AML-193 (cell line): ENCODE measurements around the gene FARSB.
"Not testable (repeated sequence)": the region's sequence is repeated elsewhere in the genome, so short reads cannot be mapped to it uniquely, and the experiment has no call there.

Experiments used
- DNase-seq, 2 experiments: peaks; one replicate each; lab custom pipeline; 2025; lab: John Stamatoyannopoulos, UW

The FARSB gene

DNA sequence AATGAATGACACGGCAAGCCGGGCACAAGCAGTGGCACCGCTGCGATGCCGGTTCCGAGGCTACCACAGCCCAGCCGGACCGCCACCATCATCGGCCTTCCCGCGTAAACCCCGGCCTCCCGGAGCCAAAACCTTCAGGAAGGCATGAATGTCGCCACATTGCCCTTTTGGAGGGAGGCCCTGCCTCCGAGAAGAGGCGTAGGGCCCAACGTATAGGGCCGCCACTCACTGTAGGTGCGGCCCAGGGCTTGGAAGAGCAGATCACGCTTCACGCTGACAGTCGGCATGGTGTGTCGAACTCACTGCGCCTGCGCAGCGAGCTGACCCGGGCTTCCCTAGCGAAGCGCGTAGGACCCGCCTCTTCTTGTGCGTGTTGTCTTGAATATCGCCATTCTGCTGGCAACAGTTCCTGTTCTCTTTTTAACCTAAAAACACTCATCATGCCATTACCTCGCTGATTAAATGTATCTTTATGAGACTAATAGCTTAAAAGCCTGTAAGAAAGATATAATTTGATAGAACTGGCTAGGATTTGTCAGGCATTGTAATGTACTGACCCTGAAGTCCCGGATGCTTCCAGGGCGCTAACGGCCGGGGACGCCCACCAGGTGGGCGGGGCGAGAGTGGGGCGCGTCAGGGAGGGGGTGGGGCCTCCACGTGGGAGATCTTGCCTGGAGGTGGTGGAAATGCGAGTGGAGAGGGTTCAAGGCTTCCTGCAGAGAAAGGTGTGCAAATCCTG is at the start of gene FARSB:
Gene FARSB (minus strand): TSS at position 306 of the 739 bp plus-strand sequence. CDS start 19 bp downstream, at position 287.
- peak; percentile 84 to 89 for DNase-seq

DNA sequence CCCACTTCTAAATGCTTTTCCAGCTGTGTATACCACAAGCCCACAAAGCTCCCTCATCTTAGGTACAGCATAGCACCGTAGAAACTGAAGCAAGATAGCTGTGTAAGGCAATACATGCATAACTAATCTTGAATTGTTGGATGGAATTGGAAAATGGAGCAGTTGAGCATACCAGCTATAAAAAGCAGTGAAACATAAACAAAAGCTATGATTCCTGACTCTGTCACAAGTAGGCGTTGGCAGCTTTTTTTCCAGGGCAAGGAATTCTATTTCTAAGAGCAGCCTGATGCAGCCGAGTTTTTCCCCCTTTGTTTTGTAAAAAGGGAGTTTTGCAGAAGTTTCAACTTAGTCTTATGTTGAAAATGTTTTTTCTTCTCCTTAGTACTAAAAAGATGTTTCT is 48.0 kb upstream of the FARSB start:
- DNase-seq = no peak

DNA sequence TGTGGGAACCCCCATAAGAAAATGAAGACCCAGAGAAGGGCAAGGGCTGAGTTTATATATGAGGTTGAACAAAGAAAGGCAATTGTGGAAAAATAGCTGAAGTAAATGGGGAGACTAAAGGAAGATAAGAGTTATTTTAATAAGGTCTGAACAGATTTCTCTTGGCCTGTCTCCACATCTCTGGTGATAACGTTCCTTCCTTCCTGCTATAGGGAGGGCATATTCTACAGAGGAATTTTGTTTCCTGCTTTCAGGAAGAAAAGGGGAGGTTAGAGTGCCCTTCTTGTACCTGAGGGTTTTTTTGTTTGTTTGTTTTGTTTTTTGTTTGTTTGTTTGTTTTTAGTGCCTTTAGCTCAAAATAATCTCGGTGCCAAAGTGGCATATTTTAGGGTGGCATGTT is 47.2 kb upstream of the FARSB start:
- no peak for DNase-seq

DNA sequence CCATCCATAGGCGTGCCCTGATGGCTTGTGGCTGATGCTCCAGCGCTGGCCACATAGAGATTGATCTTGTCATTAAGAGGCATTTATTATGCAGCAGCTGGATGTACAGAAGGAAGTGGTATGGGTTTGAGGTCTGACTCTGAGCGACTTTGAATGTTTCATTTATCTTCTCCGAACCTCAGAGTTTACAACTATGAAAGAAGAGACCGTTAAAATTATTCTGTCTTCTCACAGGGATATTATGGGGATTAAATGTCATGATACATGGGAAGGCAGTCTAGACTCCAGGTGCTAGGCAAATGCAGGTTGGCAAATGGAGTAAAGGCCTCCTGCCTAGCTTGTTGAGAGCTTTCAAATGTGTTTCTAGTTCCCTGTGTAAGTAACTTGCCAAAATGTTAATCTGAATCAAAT is 45.8 kb upstream of the FARSB start:
- no peak for DNase-seq

DNA sequence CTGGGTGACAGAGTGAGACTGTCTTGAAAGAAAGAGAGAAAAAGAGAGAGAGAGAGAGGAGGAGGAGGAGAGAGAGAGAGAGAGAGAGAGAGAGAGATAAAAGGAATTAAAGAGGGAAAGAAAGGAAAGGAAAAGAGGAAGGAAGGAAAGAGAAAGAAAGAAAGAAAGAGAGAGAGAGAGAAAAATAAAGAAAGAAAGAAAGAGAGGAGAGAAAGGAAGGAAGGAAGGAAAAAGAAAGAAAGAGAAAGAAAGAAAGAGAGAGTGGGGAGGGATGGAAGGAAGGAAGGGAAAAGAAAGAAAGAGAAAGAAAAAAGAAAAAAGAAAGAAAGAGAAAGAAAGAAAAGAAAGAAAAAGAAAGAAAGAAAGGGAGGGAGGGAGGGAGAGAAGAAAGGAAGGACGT is 45.3 kb upstream of the FARSB start:
- no peak for DNase-seq

DNA sequence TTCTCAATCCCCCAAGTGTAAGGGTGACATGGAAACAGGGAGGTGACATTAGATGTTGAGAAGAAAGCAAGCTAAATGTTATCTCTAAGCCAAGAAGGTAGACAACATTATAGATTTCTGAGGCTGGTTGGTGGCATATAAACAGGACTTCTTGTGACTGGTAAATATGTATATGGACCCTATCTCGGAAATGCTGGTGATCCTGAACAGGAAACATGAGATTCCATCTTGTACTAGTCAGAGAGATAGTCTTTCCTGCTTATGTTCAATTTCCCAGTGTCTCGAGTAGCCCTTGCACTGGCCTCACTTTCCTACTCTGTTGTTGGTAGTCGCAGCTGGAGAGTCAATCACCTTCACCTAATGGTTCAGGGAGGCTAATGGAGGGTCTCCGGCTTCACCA is 42.4 kb upstream of the FARSB start:
- DNase-seq = no peak

DNA sequence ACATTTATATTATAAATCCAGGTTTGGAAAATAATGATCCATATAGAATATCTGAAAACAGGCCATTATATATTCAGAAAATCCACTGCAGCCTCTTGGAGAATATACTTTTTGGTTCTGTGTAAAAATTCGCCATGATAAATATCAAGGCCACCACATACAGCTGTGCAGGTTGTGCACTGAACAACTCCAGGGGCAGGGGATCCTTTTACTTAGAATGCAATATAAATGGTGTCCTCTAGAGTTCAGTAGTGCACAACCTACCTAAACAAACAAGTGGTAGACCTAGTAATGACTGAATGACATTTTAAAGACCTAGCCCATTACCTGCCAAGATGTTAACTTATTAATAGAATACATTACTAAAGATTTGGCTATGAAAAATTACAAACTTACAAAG is 37.9 kb upstream of the FARSB start:
- peak in 1 of 2 experiments; percentile 14 for DNase-seq

DNA sequence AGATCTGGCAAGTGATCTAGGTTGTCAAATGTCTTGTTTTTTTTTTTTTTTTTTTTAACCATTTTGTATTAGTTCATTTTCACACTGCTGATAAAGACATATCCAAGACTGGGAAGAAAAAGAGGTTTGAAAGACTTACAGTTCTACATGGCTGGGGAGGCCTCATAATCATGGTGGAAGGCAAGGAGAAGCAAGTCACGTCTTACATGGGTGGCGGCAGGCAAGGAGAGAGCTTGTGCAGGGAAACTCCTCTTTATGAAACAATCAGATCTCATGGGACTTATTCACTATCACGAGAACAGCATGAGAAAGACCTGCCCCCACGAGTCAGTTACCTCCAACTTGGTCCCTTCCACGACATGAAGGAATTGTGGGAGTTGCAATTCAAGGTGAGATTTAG is 37.5 kb upstream of the FARSB start:
- not testable (repeated sequence) for DNase-seq

DNA sequence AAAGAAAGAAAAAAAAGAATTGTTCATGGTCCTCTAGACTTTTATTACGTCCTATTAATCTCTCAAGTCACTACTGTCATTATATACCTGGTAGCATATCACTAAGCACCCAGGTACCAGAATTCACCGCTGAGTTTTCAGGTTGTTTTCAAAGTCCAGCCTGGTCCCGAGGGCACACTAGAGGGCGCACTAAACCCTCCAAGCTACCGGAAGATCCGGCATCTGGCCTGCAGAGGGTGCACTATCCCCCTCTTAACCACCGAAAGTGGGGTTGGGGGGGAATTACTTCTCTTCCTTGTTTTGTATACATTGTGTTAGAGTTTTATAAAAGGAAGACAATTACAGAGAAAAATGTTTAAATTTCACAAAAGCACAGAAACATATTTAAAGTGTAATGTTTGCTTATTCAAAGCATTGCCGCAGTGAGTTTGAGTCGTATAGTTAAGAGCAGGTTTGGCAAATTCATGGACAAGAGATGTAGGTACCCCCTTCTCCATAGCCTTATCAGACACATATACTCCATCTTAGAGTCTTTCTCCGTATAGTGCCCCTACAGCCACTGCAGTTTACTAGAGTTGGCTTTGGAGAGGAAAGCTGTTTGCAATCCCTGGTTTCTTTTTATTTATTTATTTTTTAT is 34.8 kb upstream of the FARSB start:
- DNase-seq = peak; percentile 58 to 71

DNA sequence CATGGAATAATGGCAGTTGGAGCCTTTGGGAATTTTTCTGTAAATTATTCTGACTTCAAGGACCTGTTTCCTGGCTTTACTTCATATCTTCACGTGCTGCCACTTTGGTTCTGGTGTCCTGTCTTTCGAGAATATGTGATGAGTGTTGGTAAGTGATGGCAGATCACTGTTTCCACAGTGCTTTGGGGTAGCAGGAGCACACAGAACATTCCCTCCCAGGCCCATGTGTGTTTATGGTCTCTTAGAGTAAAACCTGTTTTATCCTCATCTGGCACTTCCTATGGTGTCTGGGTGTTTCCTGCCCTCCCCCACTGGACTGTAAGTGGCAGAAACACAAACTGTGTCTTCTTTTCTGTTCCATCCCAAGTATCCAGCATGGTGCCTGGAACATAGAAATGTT is 33.4 kb upstream of the FARSB start:
- no peak for DNase-seq

DNA sequence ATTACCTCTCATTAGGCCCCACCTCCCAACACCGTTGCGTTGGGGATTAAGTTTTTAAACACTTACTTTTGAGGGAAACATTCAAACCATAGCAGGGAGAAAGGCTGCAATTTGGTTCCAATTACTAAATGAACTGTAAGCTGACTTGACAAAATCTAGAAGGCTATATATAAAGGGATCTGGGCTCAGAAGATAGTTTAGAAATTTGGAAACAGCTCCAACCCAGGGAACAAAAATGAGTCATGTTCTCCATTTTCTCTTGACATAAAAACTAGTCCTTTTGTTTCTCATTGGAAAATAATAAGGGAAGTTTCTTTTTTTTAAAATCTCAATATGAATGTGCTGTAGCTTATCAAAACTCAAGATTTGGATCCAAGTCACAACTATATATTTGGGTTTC is 33.0 kb upstream of the FARSB start:
- no peak for DNase-seq

DNA sequence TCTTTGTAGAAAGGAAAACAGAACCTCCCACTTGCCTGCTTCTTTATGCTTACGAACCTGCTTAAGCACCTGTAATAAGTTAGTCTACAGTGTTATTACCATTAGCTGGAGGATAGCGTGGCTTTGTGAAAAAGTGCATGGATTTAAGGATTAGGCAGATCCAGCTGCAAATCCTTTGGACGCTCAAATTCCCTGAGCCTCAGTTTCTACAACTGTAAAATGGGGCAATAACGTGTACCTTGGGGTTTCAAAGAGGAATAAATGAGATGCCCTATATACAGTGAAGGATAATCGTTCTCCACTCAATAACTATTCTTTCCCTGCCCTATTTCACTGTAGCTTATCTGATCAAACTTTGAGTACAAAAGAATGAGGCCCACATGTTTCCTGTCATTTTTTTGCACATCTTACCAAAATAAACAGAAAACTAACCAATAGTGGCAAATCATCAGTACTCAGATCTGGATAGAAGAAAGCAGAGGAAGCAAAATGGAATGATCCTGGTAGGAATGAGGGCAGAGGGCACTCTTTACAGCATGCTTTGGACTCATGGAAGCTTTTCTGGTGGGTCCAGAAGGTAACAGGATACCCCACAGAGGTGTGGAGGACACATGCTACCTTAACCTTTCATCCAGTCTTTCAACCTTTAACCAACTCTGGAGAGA is 30.3 kb upstream of the FARSB start:
- DNase-seq = no peak

DNA sequence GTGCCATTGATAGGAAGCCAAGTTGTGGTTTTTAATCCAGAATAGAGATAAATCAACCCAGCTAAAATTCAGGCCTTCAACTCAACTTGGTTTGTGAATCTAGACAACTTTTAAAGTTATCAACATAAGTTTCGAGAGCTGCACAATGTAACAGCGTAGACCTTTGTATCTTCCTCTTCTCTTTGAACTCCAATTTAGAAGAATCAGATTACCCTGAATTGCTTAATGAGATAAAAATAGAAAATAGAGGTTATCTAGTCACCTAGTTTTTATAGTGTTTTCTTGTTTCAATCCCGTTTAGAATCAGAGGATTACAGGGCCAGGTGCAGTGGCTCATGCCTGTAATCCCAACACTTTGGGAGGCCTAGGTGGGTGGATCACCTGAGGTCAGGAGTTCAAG is 27.9 kb upstream of the FARSB start:
- no peak for DNase-seq

DNA sequence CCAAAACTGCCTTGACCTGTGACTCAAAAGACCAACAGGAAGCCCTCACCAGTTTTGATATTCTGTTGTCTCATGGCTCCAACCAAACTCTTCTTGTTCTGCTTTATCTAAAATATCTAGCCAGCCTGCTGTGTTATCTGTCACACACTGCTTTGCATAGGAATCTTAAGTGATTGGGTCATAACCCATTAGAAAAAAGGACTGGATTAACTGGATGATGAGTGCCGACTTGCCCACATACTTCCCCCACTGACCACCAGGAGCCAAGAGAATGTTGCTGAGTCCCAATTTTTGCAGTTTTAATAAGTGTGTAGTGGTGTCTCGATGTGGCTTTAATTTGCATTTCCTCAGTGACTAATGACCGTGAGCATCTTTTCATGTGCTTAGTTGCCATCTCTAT is 22.1 kb upstream of the FARSB start:
- DNase-seq = no peak

DNA sequence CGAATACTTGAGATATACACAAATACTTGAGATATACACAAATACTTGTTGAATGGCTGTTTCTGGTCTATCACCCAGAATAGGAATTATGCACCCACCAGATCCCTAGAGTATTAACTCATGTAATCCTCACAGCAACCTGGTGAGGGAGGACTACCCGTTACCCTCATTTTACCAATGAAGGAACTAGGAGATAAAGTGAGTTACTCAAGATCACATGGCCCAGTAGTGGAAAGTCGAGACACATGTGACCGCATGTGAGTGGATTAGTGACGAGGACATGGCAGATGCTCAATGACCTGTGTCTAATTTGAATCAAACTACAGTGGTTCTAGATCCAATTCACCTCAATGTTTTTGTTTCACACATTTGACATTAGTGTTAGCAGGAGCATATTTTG is 18.0 kb upstream of the FARSB start:
- no peak for DNase-seq

DNA sequence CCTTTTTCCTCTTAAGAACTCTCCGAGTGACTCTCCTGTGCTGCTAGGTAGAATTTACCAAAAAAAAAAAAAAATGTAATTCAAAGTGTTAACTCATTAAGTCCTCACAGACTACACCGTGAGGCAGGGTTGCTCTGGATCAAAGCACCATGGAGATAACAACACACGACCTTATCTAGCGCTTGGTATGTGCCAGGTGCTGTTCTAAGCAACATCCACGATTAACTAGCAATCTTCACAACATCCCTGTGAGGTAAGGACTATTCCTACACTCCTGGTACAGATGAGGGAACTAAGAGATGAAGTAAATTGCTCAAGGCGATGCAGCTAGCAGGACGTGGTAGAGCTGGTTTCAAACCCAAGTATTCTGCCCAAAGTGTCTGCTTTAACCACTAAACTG is 17.4 kb upstream of the FARSB start:
- DNase-seq = no peak

DNA sequence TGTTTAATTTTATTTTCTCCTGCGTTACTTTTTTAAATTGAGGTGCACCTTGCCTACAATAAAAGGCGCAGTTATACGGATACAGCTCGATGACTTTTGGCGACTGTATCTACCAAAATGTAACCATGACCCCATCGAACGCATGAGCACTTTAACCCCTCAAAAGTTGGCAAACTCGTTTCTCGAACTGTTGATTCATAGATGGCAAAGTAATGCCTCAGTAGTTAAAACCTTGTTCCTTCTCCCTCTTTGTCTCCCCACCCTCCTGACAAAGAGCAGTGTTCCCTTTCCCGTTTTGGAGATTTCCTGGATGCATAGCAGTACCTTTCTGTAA is 16.1 kb upstream of the FARSB start:
- DNase-seq = no peak

DNA sequence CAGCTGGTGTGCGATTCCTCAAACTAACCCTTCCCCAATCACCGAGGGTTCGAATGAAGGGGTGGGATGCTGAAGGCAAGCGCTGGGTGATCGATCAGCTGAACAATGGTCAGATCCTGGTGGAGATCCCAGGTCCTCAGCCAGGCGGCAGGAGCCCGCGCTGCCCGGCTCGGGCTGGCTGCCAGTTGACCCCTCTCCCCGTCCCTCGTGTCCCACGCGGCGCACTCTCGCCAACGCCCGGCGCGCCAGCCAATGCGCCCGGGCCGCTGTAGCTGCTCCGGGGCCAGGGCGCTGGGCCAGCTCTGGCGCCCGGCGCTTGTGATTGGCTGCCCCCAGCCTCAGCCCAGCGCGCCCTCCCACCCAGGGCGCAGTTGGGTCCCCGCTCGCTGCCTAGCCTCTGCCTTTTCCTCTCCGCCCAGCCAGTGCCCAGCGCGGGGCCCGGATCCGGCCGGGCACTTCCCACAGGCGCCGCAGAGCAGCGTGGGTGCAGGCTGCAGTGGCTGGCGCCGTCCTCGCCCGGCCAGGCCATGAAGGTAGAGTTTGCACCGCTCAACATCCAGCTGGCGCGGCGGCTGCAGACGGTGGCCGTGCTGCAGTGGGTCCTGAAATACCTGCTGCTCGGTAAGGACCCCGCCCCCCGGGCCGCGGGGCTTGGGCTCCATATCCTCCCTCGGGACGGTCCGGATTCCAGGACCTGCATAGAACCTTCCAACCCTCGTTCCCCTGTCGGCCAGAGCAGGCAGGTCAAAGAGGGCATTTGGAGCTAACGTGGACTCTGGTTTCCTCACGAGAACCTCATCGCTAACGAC is 15.6 kb upstream of the FARSB start, which contains the start of gene MOGAT1:
Gene MOGAT1 (plus strand): TSS at position 400 of the 809 bp plus-strand sequence. CDS start 128 bp downstream, at position 528.
- no peak for DNase-seq

DNA sequence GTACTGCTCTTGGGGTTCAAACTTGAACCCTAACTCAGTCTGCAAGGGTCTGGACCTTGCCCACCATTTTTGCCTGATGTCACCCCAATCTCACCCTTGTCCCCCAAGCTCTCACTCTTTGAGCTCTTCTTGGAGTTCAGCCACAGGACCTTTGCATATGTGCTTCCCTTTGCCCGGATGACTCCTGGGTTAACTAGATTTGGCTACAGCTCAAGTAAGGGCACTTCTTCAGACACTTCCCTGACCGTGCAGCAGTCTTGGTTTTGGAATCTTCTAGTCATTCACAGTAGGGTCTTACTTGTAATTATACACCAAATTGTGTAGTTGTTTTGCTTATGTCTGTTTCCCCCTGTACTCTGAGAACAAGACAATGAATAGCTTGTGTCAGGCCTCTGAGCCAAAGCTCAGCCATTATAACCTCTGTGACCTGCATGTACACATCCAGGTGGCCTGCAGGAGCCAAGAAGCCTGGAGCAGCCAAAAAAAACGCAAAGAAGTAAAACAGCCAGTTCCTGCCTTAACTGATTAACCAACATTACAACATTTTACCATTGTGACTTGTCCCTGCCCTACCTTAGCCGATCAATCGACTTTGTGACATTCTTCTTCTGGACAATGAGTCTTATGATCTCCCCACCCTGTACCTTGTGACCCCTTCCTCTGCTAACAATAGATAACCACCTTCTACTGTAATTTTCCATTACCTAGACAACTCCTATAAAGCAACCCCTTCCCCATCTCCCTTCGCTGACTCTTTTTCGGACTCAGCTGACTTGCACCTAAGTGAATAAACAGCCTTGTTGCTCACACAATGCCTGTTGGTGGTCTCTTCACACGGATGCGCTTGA is 14.5 kb upstream of the FARSB start:
- no peak for DNase-seq

DNA sequence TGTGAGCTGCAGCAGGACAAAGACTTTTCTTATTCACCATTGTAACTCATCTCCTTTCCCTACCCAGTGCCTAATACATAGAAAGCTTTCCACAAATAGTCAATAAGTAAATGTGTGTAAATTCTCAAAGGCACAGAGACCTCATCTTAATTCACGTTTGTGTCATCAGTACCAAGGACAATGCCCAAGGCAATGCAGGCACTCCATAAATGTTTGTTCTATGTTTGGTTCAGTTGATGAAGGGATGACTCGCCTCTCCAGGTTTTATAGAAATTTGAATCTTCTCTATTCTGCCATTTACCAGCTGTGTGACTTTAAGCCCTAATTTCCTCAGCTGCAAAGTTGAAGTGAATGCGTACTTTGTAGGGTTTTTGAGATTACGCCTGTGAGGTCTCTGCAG is 13.5 kb upstream of the FARSB start:
- no peak for DNase-seq

DNA sequence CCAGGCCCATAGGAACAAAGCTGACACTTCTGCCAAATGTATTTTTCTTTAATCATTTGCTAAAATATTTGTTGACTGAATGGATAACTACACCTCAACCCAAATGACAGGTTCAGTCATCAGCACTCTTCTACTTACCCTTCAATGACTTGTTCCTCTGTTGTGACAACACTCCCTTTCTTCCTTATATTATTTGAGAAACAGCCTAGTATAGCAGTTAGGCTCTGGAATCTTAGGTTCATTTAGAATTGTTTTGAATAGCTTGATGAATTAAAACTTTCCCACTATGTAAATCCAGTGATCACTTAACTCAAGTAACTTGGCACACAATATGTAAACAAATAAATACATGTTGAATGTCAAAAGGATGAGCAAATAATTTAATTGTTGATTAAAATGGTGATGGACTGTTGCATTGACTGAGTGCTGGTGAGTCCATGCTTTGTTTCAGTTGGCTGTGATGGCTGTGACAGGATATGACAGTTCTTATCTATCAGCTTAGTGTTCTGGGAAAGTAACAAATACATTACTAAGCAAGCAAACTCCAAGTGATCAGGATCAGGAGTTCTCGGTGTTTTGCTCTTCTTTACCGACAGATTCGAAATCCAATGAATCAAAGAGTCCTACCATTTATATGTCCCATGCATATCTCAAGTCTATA is 12.7 kb upstream of the FARSB start:
- no peak for DNase-seq
